Measurements from ENCODE around the gene KLRC3. TPM values are rescaled to one million over a fixed set of nuclear protein-coding genes. Genes with fewer than 3 reads are reported as not detected.
A peak's percentile ranks its signal among the peaks of the same experiment; 100 is the strongest.
"Not testable (repeated sequence)": the region's sequence is repeated elsewhere in the genome, so short reads cannot be mapped to it uniquely, and the experiment has no call there.

The KLRC3 gene
- total and polyA plus RNA-seq, 10 of the 15 experiments (the other 5 are each of a cell fraction or from before 2014, with no cell fraction given): 0.09 to 0.22 (median 0.09) TPM; not detected in 7

DNA sequence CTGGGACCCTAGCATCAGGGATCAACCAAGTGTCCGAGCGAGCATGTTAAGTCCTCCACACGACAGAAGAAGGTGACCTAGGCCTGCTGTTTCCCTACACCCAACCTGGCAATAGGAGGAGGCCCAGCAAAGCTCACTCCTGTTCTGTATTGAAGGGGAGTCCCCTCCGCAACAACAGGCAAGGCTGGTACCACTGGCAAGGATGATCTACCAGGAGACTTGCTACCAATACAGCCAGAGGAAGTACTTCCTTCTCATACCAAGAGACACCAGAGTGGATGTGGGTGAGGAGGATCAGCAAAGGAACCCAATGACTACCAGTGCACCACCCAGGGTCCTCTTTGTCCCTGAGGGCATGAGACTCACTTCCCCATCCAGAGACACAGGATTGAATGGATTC lies 27.8 kb upstream of the KLRC3 start:
- 65% methylated on average over 4 of the region's 4 CpGs for WGBS (ENCODE audit: insufficient coverage, insufficient replicate concordance, low lambda C conversion rate, missing lambda C conversion rate)
- POLR2A ChIA-PET: no interaction called here
- BruUV-seq (replicated peaks): no TSS peak
- RAD21 ChIA-PET (ENCODE audit: unreplicated experiment): no interaction called here
- no peak overlapping the region for H2AFZ ChIP-seq (ENCODE audit: control insufficient read depth, low read depth, low read length)
- in situ Hi-C loops (cut with MboI): no loop called here
- H3K9me3 ChIP-seq (replicated peaks; ENCODE audit: control insufficient read depth, insufficient read depth, low read length): no peaks in the 10 kb centered on the region
- FAIRE-seq (no peak), DNase-seq (ENCODE audit: low read depth, low spot score) (no peak), ATAC-seq (no peak)
- H3K79me2 ChIP-seq (ENCODE audit: control insufficient read depth, insufficient read depth, low read length): no peaks in the 10 kb centered on the region
- SMC1A ChIA-PET (ENCODE audit: uncharacterized antibody, unreplicated experiment): no interaction called here
- no peaks in the 10 kb centered on the region for H4K20me1 ChIP-seq (ENCODE audit: control insufficient read depth, insufficient read depth)
- no peaks in the 10 kb centered on the region for H3K27me3 ChIP-seq (replicated peaks in 1 of 2; ENCODE audit: control insufficient read depth in 2 of 2, insufficient read depth in 2 of 2, low read length in 1 of 2)
- no peak overlapping the region for H3K9ac ChIP-seq (ENCODE audit: control insufficient read depth, insufficient read depth, low read length)
- H3K4me3 ChIP-seq: no peak overlapping the region
- intact Hi-C loops (cut with micrococcal nuclease; ENCODE audit: unreplicated experiment): no loop called here
- H3K4me2 ChIP-seq (ENCODE audit: control insufficient read depth, insufficient read depth): no peak overlapping the region
- CTCF ChIA-PET: interaction anchor here (1.0 kb wide), 1 partner anchor 323 kb away, joined by 3 read pairs; no protein-coding TSS in a partner anchor
- H3K4me1 ChIP-seq (ENCODE audit: control insufficient read depth, insufficient read depth, low read length): no peaks in the 10 kb centered on the region
- no peaks in the 10 kb centered on the region for H3K36me3 ChIP-seq (ENCODE audit: control insufficient read depth in 2 of 2, insufficient read depth in 2 of 2, low read length in 1 of 2)
- no peak for TF ChIP-seq ZBED1 (IDR thresholded peaks at IDR 0.05; ENCODE audit: borderline replicate concordance)
- TF ChIP-seq HDAC6 (IDR thresholded peaks at IDR 0.05; ENCODE audit: unreplicated experiment): no peak
- no peak for TF ChIP-seq SKIL (IDR thresholded peaks at IDR 0.05; ENCODE audit: low read depth, poor library complexity, severe bottlenecking)
- TF ChIP-seq NFXL1 (IDR thresholded peaks at IDR 0.05; ENCODE audit: borderline replicate concordance): no peak
- no peak for TF ChIP-seq ATF7 (IDR thresholded peaks at IDR 0.05; ENCODE audit: low read depth)
- no peak for TF ChIP-seq CREB1 (IDR thresholded peaks at IDR 0.05; ENCODE audit: low read depth)
- TF ChIP-seq ZNF274 (IDR thresholded peaks at IDR 0.05; ENCODE audit: insufficient read depth, insufficient read length): no peak
- no peak for TF ChIP-seq CREM (IDR thresholded peaks at IDR 0.05; ENCODE audit: low read depth)
- no peak for TF ChIP-seq NFYA (IDR thresholded peaks at IDR 0.05; ENCODE audit: borderline replicate concordance, low read depth, low read length)
- no peak for TF ChIP-seq FOXM1 (IDR thresholded peaks at IDR 0.05; ENCODE audit: low read depth, low read length)
- no peak overlapping the region for H3K27ac ChIP-seq (ENCODE audit: control insufficient read depth, insufficient read depth)

DNA sequence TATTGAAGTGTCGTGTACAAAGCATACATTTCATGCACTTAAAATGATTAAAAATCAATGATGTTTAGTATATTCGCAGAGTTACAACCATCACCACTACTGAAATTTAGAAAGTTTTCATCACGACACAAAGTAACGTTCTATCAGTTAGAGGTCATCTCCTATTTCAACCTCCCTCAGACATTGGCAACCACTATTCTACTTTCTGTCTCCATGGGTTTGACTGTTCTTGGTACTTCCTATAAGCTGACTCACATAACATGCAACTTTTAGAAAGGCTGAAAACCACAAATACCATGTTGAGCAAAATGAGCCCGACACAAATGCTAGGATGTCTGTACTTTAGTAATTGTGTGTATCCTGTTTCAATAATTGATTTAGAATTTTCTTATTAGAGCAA lies 25.7 kb upstream of the KLRC3 start:
- H3K9ac ChIP-seq (ENCODE audit: control insufficient read depth, insufficient read depth, low read length); H3K79me2 ChIP-seq (ENCODE audit: control insufficient read depth, insufficient read depth, low read length); FAIRE-seq; BruUV-seq (replicated peaks); H3K27ac ChIP-seq (ENCODE audit: control insufficient read depth, insufficient read depth); RAD21 ChIA-PET (ENCODE audit: unreplicated experiment); in situ Hi-C loops (cut with MboI); H3K9me3 ChIP-seq (replicated peaks; ENCODE audit: control insufficient read depth, insufficient read depth, low read length); H3K4me2 ChIP-seq (ENCODE audit: control insufficient read depth, insufficient read depth); H3K4me3 ChIP-seq; H3K27me3 ChIP-seq (replicated peaks in 1 of 2; ENCODE audit: control insufficient read depth in 2 of 2, insufficient read depth in 2 of 2, low read length in 1 of 2); intact Hi-C loops (cut with micrococcal nuclease; ENCODE audit: unreplicated experiment); DNase-seq (ENCODE audit: low read depth, low spot score); H3K36me3 ChIP-seq (ENCODE audit: control insufficient read depth in 2 of 2, insufficient read depth in 2 of 2, low read length in 1 of 2); H4K20me1 ChIP-seq (ENCODE audit: control insufficient read depth, insufficient read depth); CTCF ChIA-PET; H2AFZ ChIP-seq (ENCODE audit: control insufficient read depth, low read depth, low read length); SMC1A ChIA-PET (ENCODE audit: uncharacterized antibody, unreplicated experiment); H3K4me1 ChIP-seq (ENCODE audit: control insufficient read depth, insufficient read depth, low read length): not testable (repeated sequence)
- ATAC-seq: peak; percentile 42; the same call in 1 of the 3 replicates
- 44% methylated on average over 5 of the region's 5 CpGs for WGBS (ENCODE audit: insufficient coverage, insufficient replicate concordance, low lambda C conversion rate, missing lambda C conversion rate)
- POLR2A ChIA-PET: interaction anchor here (0.6 kb wide), 1 partner anchor 51 kb away, joined by 3 read pairs; no protein-coding TSS in a partner anchor

- intact Hi-C loops (cut with micrococcal nuclease; ENCODE audit: unreplicated experiment); RAD21 ChIA-PET (ENCODE audit: unreplicated experiment); H3K4me3 ChIP-seq; H3K79me2 ChIP-seq (ENCODE audit: control insufficient read depth, insufficient read depth, low read length); DNase-seq (ENCODE audit: low read depth, low spot score); H3K4me1 ChIP-seq (ENCODE audit: control insufficient read depth, insufficient read depth, low read length); H3K4me2 ChIP-seq (ENCODE audit: control insufficient read depth, insufficient read depth); H3K36me3 ChIP-seq (ENCODE audit: control insufficient read depth in 2 of 2, insufficient read depth in 2 of 2, low read length in 1 of 2); H3K27ac ChIP-seq (ENCODE audit: control insufficient read depth, insufficient read depth); SMC1A ChIA-PET (ENCODE audit: uncharacterized antibody, unreplicated experiment); H3K9ac ChIP-seq (ENCODE audit: control insufficient read depth, insufficient read depth, low read length); H3K9me3 ChIP-seq (replicated peaks; ENCODE audit: control insufficient read depth, insufficient read depth, low read length); in situ Hi-C loops (cut with MboI); H4K20me1 ChIP-seq (ENCODE audit: control insufficient read depth, insufficient read depth); FAIRE-seq; CTCF ChIA-PET; H3K27me3 ChIP-seq (replicated peaks in 1 of 2; ENCODE audit: control insufficient read depth in 2 of 2, insufficient read depth in 2 of 2, low read length in 1 of 2); H2AFZ ChIP-seq (ENCODE audit: control insufficient read depth, low read depth, low read length); ATAC-seq; BruUV-seq (replicated peaks); POLR2A ChIA-PET: not testable (repeated sequence)
- WGBS (ENCODE audit: insufficient coverage, insufficient replicate concordance, low lambda C conversion rate, missing lambda C conversion rate): 63% methylated on average over 8 of the region's 8 CpGs
Measured at GRCh38 chr12:10441144-10441543, 20.7 kb upstream of the KLRC3 start.
